HAP-1 (cell line): ENCODE measurements around the gene TRPV2.
"Not testable (repeated sequence)": the region's sequence is repeated elsewhere in the genome, so short reads cannot be mapped to it uniquely, and the experiment has no call there.

Experiments used
- DNase-seq, 2 experiments: peaks; one replicate each; pipeline ENCODE4 v3.0.0-alpha.2; 2016 to 2020; ENCODE audit warnings: low spot score in 2 of 2
- H3K27me3 ChIP-seq: fragments of 250-450 bp; sonication (Bioruptor Pico); 2 replicates; pipeline ENCODE4 v1.5.1; 2020; ENCODE audit warnings: low read depth, mild to moderate bottlenecking, moderate library complexity
- H3K36me3 ChIP-seq: fragments of 250-450 bp; sonication (Bioruptor Pico); replicated peaks from 2 replicates; pipeline ENCODE4 v1.5.1; 2020; ENCODE audit warnings: mild to moderate bottlenecking
- H3K4me1 ChIP-seq: fragments of 250-450 bp; sonication (Bioruptor Pico); 2 replicates; pipeline ENCODE4 v1.5.1; 2020; ENCODE audit warnings: mild to moderate bottlenecking
- H3K4me3 ChIP-seq: fragments of 250-450 bp; sonication (Bioruptor Pico); 2 replicates; pipeline ENCODE4 v1.5.1; 2020; ENCODE audit warnings: mild to moderate bottlenecking, moderate library complexity
- H3K9me3 ChIP-seq: fragments of 250-450 bp; sonication (Bioruptor Pico); 2 replicates; pipeline ENCODE4 v1.5.1; 2020; ENCODE audit warnings: mild to moderate bottlenecking, moderate library complexity
- in situ Hi-C: fragments of 300-500 bp; cut with MboI; formaldehyde crosslinking; loops from 3 replicates; pipeline ENCODE4 v1.14.3; 2020; ENCODE audit warnings: low sequenced_read_pairs, inconsistent platforms, mixed read lengths

The TRPV2 gene

GRCh38 chr17:16391451-16391850 lies 23.9 kb upstream of the TRPV2 start:
- Histone ChIP-seq H3K9me3 (no peaks in the 10 kb centered on the region), H3K36me3 (no peaks in the 10 kb centered on the region), H3K4me1 (no peaks in the 10 kb centered on the region), H3K4me3 (no peak overlapping the region), H3K27me3 (no peaks in the 10 kb centered on the region)
- in situ Hi-C loops = no loop called here
- DNase-seq = no peak

GRCh38 chr17:16392491-16392890 lies 22.9 kb upstream of the TRPV2 start:
- H3K9me3 ChIP-seq, H3K4me1 ChIP-seq, in situ Hi-C loops, H3K4me3 ChIP-seq, DNase-seq, H3K36me3 ChIP-seq, H3K27me3 ChIP-seq: not testable (repeated sequence)

GRCh38 chr17:16395887-16396286 lies 19.5 kb upstream of the TRPV2 start:
- DNase-seq, H3K9me3 ChIP-seq, H3K36me3 ChIP-seq, H3K27me3 ChIP-seq, H3K4me3 ChIP-seq, in situ Hi-C loops, H3K4me1 ChIP-seq: not testable (repeated sequence)

- DNase-seq, H3K27me3 ChIP-seq, H3K9me3 ChIP-seq, in situ Hi-C loops, H3K4me1 ChIP-seq, H3K36me3 ChIP-seq, H3K4me3 ChIP-seq: not testable (repeated sequence)
Observed at GRCh38 chr17:16396693-16397092, 18.7 kb upstream of the TRPV2 start.

GRCh38 chr17:16398270-16399267 lies 16.8 kb upstream of the TRPV2 start:
- Histone ChIP-seq H3K9me3 (no peaks in the 10 kb centered on the region), H3K4me3 (no peak overlapping the region), H3K27me3 (no peaks in the 10 kb centered on the region), H3K36me3 (no peaks in the 10 kb centered on the region), H3K4me1 (no peaks in the 10 kb centered on the region)
- no peak for DNase-seq
- in situ Hi-C loops = no loop called here

GRCh38 chr17:16403847-16404246 lies 11.5 kb upstream of the TRPV2 start:
- not testable (repeated sequence) for H3K36me3 ChIP-seq

GRCh38 chr17:16406742-16407674 lies 8.4 kb upstream of the TRPV2 start:
- no peak for DNase-seq
- H3K9me3 ChIP-seq = no peaks in the 10 kb centered on the region
- in situ Hi-C loops = no loop called here
- H3K27me3 ChIP-seq = no peaks in the 10 kb centered on the region
- no peaks in the 10 kb centered on the region; the same call in 1 of the 2 replicates for H3K36me3 ChIP-seq
- 0 out of 2 replicates have a peak, but pooled peaks cover 2% of the 10 kb centered on the region for H3K4me1 ChIP-seq
- H3K4me3 ChIP-seq = no peak overlapping the region

More at GRCh38 chr17:16403847-16404246, 11.5 kb upstream of the TRPV2 start:
- H3K27me3 ChIP-seq, H3K4me3 ChIP-seq, in situ Hi-C loops, H3K9me3 ChIP-seq, H3K4me1 ChIP-seq, DNase-seq: not testable (repeated sequence)

- H3K4me3 ChIP-seq = no peak overlapping the region
Observed at GRCh38 chr17:16407911-16408588, 7.3 kb upstream of the TRPV2 start.

GRCh38 chr17:16417399-16417798 lies 2.0 kb downstream of the TRPV2 start:
- no peaks in the 10 kb centered on the region for H3K27me3 ChIP-seq
- in situ Hi-C loops = no loop called here
- H3K4me1 ChIP-seq = no peaks in the 10 kb centered on the region
- H3K36me3 ChIP-seq = no peaks in the 10 kb centered on the region
- no peak overlapping the region for H3K4me3 ChIP-seq
- no peak for DNase-seq
- H3K9me3 ChIP-seq = no peaks in the 10 kb centered on the region

More at GRCh38 chr17:16407911-16408588, 7.3 kb upstream of the TRPV2 start:
- Histone ChIP-seq H3K36me3 (no peaks in the 10 kb centered on the region; the same call in 1 of the 2 replicates), H3K4me1 (0 out of 2 replicates have a peak, but pooled peaks cover 2% of the 10 kb centered on the region), H3K27me3 (no peaks in the 10 kb centered on the region), H3K9me3 (no peaks in the 10 kb centered on the region)
- DNase-seq = peak; percentile 27 to 82
- in situ Hi-C loops = no loop called here

- no peaks in the 10 kb centered on the region for H3K4me1 ChIP-seq
- no peak overlapping the region for H3K4me3 ChIP-seq
- H3K9me3 ChIP-seq = no peaks in the 10 kb centered on the region
- DNase-seq = no peak
- no peaks in the 10 kb centered on the region for H3K27me3 ChIP-seq
- H3K36me3 ChIP-seq = no peaks in the 10 kb centered on the region
- in situ Hi-C loops = no loop called here
Observed at GRCh38 chr17:16417896-16418684, 2.7 kb downstream of the TRPV2 start.

- H3K4me3 ChIP-seq = no peak overlapping the region
- DNase-seq = no peak
- H3K27me3 ChIP-seq = no peaks in the 10 kb centered on the region
- no peaks in the 10 kb centered on the region for H3K9me3 ChIP-seq
- H3K4me1 ChIP-seq = no peaks in the 10 kb centered on the region
- in situ Hi-C loops = no loop called here
- H3K36me3 ChIP-seq = no peaks in the 10 kb centered on the region
Observed at GRCh38 chr17:16418685-16419068, 3.3 kb downstream of the TRPV2 start.

- in situ Hi-C loops = no loop called here
- H3K27me3 ChIP-seq = no peaks in the 10 kb centered on the region
- H3K4me3 ChIP-seq = no peak overlapping the region
- H3K9me3 ChIP-seq = no peaks in the 10 kb centered on the region
- no peak for DNase-seq
- no peaks in the 10 kb centered on the region for H3K4me1 ChIP-seq
- H3K36me3 ChIP-seq = no peaks in the 10 kb centered on the region
Observed at GRCh38 chr17:16419074-16419928, 3.9 kb downstream of the TRPV2 start.
